ENCODE data around the gene BACE2. TPM values are rescaled to one million over a fixed set of nuclear protein-coding genes. Genes with fewer than 3 reads are reported as not detected.

The BACE2 gene
- total RNA-seq, 1 experiment from 2014 or later, result 23.2 TPM

DNA sequence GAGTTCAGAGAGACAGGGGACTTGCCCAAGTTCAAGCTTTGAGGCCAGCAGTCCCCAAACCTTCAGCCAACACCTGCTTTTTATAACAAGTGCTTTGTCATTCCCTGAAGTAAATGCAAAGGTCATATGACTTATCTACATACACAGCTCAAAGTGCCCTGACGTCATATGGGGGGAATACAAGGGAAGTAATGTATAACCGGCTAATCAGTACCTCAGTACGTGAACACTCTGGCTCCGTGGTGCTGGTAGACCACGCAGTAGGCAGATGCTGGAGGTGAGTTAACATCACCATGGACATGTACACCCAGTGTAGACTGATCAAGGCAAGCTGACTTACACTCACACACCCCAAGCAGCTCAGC is 60.0 kb downstream of the BACE2 start:
- no TSS peak for BruUV-seq (replicated peaks)
- H4K20me1 ChIP-seq (ENCODE audit: insufficient read depth), result no peaks in the 10 kb centered on the region
- H3K9ac ChIP-seq (ENCODE audit: low read length), result no peak overlapping the region
- no peaks in the 10 kb centered on the region for H3K79me2 ChIP-seq (ENCODE audit: insufficient read depth, low read length)
- H3K4me2 ChIP-seq (ENCODE audit: low read length), result no peak overlapping the region
- H2AFZ ChIP-seq (ENCODE audit: low read depth, low read length, poor library complexity, severe bottlenecking), result no peak overlapping the region
- no peaks in the 10 kb centered on the region for H3K9me3 ChIP-seq (ENCODE audit: control insufficient read depth in 1 of 2, insufficient read depth in 1 of 2, low read depth in 1 of 2, low read length in 2 of 2)
- no peaks in the 10 kb centered on the region for H3K36me3 ChIP-seq (ENCODE audit: control insufficient read depth in 1 of 2, insufficient read depth in 2 of 2, low read length in 2 of 2)
- ChIA-PET POLR2A (no interaction called here), RAD21 (ENCODE audit: low non-redundant PET in 1 of 2, low total read pairs in 2 of 2, uncharacterized antibody in 2 of 2, unreplicated experiment in 2 of 2) (no interaction called here), CTCF (no interaction called here)
- no peak overlapping the region for H3K27ac ChIP-seq (ENCODE audit: low read depth, low read length)
- H3K4me1 ChIP-seq (ENCODE audit: control insufficient read depth in 1 of 2, insufficient read depth in 2 of 2, low read length in 2 of 2), result no peaks in the 10 kb centered on the region
- intact Hi-C loops (cut with micrococcal nuclease), result no loop called here
- TF ChIP-seq SRF (IDR thresholded peaks at IDR 0.05; ENCODE audit: low read depth), result no peak
- TF ChIP-seq SIN3A (IDR thresholded peaks at IDR 0.05; ENCODE audit: low read depth), result no peak
- TF ChIP-seq ZNF274 (IDR thresholded peaks at IDR 0.05; ENCODE audit: low read depth, low read length), result no peak
- TF ChIP-seq ELF1 (IDR thresholded peaks at IDR 0.05; ENCODE audit: borderline replicate concordance, low read depth), result no peak
- TF ChIP-seq CBX3 (IDR thresholded peaks at IDR 0.05; ENCODE audit: low read depth), result no peak
- no peak for TF ChIP-seq EZH2 (IDR thresholded peaks at IDR 0.05)
- TF ChIP-seq RAD21 (IDR thresholded peaks at IDR 0.05; ENCODE audit: low read depth), result no peak
- TF ChIP-seq POLR2AphosphoS5 (IDR thresholded peaks at IDR 0.05; ENCODE audit: low read depth, low read length), result no peak
- TF ChIP-seq, protein P1, sequence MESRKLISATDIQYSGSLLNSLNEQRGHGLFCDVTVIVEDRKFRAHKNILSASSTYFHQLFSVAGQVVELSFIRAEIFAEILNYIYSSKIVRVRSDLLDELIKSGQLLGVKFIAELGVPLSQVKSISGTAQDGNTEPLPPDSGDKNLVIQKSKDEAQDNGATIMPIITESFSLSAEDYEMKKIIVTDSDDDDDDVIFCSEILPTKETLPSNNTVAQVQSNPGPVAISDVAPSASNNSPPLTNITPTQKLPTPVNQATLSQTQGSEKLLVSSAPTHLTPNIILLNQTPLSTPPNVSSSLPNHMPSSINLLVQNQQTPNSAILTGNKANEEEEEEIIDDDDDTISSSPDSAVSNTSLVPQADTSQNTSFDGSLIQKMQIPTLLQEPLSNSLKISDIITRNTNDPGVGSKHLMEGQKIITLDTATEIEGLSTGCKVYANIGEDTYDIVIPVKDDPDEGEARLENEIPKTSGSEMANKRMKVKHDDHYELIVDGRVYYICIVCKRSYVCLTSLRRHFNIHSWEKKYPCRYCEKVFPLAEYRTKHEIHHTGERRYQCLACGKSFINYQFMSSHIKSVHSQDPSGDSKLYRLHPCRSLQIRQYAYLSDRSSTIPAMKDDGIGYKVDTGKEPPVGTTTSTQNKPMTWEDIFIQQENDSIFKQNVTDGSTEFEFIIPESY (IDR thresholded peaks at IDR 0.05; ENCODE audit: extremely low read depth, insufficient replicate concordance, low read length), result no peak
- no peak for TF ChIP-seq ZFX (IDR thresholded peaks at IDR 0.05)
- no peak for TF ChIP-seq TCF7L2 (IDR thresholded peaks at IDR 0.05; ENCODE audit: borderline replicate concordance, extremely low read depth, insufficient read depth, insufficient read length)
- TF ChIP-seq, protein P2, sequence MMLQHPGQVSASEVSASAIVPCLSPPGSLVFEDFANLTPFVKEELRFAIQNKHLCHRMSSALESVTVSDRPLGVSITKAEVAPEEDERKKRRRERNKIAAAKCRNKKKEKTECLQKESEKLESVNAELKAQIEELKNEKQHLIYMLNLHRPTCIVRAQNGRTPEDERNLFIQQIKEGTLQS (IDR thresholded peaks at IDR 0.05), result no peak
- TF ChIP-seq, protein P3, sequence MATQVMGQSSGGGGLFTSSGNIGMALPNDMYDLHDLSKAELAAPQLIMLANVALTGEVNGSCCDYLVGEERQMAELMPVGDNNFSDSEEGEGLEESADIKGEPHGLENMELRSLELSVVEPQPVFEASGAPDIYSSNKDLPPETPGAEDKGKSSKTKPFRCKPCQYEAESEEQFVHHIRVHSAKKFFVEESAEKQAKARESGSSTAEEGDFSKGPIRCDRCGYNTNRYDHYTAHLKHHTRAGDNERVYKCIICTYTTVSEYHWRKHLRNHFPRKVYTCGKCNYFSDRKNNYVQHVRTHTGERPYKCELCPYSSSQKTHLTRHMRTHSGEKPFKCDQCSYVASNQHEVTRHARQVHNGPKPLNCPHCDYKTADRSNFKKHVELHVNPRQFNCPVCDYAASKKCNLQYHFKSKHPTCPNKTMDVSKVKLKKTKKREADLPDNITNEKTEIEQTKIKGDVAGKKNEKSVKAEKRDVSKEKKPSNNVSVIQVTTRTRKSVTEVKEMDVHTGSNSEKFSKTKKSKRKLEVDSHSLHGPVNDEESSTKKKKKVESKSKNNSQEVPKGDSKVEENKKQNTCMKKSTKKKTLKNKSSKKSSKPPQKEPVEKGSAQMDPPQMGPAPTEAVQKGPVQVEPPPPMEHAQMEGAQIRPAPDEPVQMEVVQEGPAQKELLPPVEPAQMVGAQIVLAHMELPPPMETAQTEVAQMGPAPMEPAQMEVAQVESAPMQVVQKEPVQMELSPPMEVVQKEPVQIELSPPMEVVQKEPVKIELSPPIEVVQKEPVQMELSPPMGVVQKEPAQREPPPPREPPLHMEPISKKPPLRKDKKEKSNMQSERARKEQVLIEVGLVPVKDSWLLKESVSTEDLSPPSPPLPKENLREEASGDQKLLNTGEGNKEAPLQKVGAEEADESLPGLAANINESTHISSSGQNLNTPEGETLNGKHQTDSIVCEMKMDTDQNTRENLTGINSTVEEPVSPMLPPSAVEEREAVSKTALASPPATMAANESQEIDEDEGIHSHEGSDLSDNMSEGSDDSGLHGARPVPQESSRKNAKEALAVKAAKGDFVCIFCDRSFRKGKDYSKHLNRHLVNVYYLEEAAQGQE (IDR thresholded peaks at IDR 0.05; ENCODE audit: low read depth), result no peak
- TF ChIP-seq EGR1 (IDR thresholded peaks at IDR 0.05; ENCODE audit: low read depth), result no peak
- TF ChIP-seq CEBPB (IDR thresholded peaks at IDR 0.05; ENCODE audit: low read depth), result no peak
- TF ChIP-seq, protein P4, sequence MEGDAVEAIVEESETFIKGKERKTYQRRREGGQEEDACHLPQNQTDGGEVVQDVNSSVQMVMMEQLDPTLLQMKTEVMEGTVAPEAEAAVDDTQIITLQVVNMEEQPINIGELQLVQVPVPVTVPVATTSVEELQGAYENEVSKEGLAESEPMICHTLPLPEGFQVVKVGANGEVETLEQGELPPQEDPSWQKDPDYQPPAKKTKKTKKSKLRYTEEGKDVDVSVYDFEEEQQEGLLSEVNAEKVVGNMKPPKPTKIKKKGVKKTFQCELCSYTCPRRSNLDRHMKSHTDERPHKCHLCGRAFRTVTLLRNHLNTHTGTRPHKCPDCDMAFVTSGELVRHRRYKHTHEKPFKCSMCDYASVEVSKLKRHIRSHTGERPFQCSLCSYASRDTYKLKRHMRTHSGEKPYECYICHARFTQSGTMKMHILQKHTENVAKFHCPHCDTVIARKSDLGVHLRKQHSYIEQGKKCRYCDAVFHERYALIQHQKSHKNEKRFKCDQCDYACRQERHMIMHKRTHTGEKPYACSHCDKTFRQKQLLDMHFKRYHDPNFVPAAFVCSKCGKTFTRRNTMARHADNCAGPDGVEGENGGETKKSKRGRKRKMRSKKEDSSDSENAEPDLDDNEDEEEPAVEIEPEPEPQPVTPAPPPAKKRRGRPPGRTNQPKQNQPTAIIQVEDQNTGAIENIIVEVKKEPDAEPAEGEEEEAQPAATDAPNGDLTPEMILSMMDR (IDR thresholded peaks at IDR 0.05 in 2 of 3, conservative IDR thresholded peaks at IDR 0.05 in 1 of 3; ENCODE audit: borderline replicate concordance in 1 of 3, insufficient read depth in 1 of 3, low read depth in 2 of 3, low read length in 2 of 3), result no peak
- no peak for TF ChIP-seq SP1 (IDR thresholded peaks at IDR 0.05; ENCODE audit: low read depth)
- TF ChIP-seq YY1 (IDR thresholded peaks at IDR 0.05; ENCODE audit: extremely low read depth, insufficient replicate concordance, low read depth, low read length), result no peak
- no peaks in the 10 kb centered on the region for H3K27me3 ChIP-seq (ENCODE audit: insufficient read depth, low read length)
- H3K4me3 ChIP-seq (replicated peaks in 1 of 2; ENCODE audit: low read depth in 1 of 2, low read length in 2 of 2), result no peak overlapping the region
- ATAC-seq (no peak), DNase-seq (ENCODE audit: low read depth, low spot score) (no peak)
- H3K9me2 ChIP-seq (ENCODE audit: insufficient read depth), result no peaks in the 10 kb centered on the region

Measured in HCT116 (cell line).